BJ (cell line): ENCODE data around the gene HS3ST2. TPM values are rescaled to one million over a fixed set of nuclear protein-coding genes. Genes with fewer than 3 reads are reported as not detected.

Source experiments
- CTCF ChIA-PET: fragments of 350-600 bp; formaldehyde crosslinking; extraction: SDS; loops from one replicate; lab custom pipeline; 2021; ENCODE audit warnings: antibody characterized with exemption, inconsistent platforms; lab: Yijun Ruan, JAX
- POLR2A ChIA-PET: fragments of 300-600 bp; sonication (Branson Sonifier 250); formaldehyde crosslinking; extraction: SDS; loops from one replicate; lab custom pipeline; 2021; ENCODE audit warnings: antibody characterized with exemption; lab: Charles Lee
- DNase-seq: peaks from one replicate; pipeline ENCODE4 v3.0.0-alpha.2; 2011; ENCODE audit warnings: low read depth
- H3K27me3 ChIP-seq: 2 replicates; pipeline ENCODE4 v1.6.0; 2011; ENCODE audit warnings: low read length; ENCODE audit not compliant: control insufficient read depth, insufficient read depth
- H3K36me3 ChIP-seq: 2 replicates; pipeline ENCODE4 v1.5.1; 2011; ENCODE audit warnings: low read length; ENCODE audit not compliant: control insufficient read depth, insufficient read depth
- H3K4me3 ChIP-seq: 2 replicates; pipeline ENCODE4 v1.5.1; 2011; ENCODE audit warnings: low read depth, mild to moderate bottlenecking, control low read depth, low read length
- polyA plus RNA-seq: library from polyadenylated mRNA; depleted of rRNA; stranded (reverse); fragments of >200 nt; gene quantifications from 2 replicates; pipeline ENCODE4 v1.2.3, GENCODE V29; 2011
- TF ChIP-seq, protein P1 (sequence below): IDR thresholded peaks from 2 replicates; pipeline ENCODE4 v1.5.1; 2011; ENCODE audit warnings: low read depth, mild to moderate bottlenecking, control low read depth, inconsistent platforms, low read length, moderate library complexity; ENCODE audit not compliant: insufficient read depth

The HS3ST2 gene
- polyA plus RNA-seq, 1 experiment, result not detected

GRCh38 chr16:22885951-22886350 lies 72.0 kb downstream of the HS3ST2 start:
- POLR2A ChIA-PET, result no interaction called here
- Histone ChIP-seq H3K27me3 (no peaks in the 10 kb centered on the region), H3K36me3 (no peaks in the 10 kb centered on the region), H3K4me3 (no peak overlapping the region)
- no peak for DNase-seq
- TF ChIP-seq, protein P1, sequence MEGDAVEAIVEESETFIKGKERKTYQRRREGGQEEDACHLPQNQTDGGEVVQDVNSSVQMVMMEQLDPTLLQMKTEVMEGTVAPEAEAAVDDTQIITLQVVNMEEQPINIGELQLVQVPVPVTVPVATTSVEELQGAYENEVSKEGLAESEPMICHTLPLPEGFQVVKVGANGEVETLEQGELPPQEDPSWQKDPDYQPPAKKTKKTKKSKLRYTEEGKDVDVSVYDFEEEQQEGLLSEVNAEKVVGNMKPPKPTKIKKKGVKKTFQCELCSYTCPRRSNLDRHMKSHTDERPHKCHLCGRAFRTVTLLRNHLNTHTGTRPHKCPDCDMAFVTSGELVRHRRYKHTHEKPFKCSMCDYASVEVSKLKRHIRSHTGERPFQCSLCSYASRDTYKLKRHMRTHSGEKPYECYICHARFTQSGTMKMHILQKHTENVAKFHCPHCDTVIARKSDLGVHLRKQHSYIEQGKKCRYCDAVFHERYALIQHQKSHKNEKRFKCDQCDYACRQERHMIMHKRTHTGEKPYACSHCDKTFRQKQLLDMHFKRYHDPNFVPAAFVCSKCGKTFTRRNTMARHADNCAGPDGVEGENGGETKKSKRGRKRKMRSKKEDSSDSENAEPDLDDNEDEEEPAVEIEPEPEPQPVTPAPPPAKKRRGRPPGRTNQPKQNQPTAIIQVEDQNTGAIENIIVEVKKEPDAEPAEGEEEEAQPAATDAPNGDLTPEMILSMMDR, result no peak
- CTCF ChIA-PET, result no interaction called here

DNA sequence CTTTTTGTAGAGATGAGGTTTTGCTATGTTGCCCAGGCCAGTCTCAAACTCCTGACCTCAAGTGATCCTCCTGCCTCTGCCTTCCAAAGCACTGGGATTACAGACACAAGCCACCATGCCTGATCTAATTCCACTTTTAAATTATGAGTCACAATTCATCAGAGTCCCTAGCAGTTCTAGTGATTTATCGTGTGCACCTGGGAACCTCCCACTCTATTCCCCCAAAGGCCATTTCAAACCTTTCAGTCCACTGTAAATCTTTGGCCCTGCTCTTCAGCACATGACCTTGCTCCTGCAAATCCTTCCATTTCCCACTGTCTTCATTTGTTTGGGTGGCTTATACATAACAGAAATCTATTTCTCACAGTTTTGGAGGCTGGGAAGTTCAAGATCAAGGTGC lies 73.0 kb downstream of the HS3ST2 start:
- no peaks in the 10 kb centered on the region for H3K36me3 ChIP-seq
- H3K27me3 ChIP-seq, result no peaks in the 10 kb centered on the region
- DNase-seq, result no peak
- POLR2A ChIA-PET, result no interaction called here
- TF ChIP-seq, protein P1, result no peak
- CTCF ChIA-PET, result no interaction called here
- no peak overlapping the region for H3K4me3 ChIP-seq

GRCh38 chr16:22887445-22887844 lies 73.5 kb downstream of the HS3ST2 start:
- TF ChIP-seq, protein P1, result no peak
- CTCF ChIA-PET, result interaction anchor here (0.6 kb wide), 1 partner anchor 274 kb away, joined by 3 read pairs; no protein-coding TSS in a partner anchor
- no peak overlapping the region for H3K4me3 ChIP-seq
- H3K36me3 ChIP-seq, result no peaks in the 10 kb centered on the region
- no peaks in the 10 kb centered on the region for H3K27me3 ChIP-seq
- DNase-seq, result no peak
- POLR2A ChIA-PET, result no interaction called here

GRCh38 chr16:22888791-22889190 lies 74.8 kb downstream of the HS3ST2 start:
- ChIA-PET CTCF (no interaction called here), POLR2A (no interaction called here)
- Histone ChIP-seq H3K36me3 (no peaks in the 10 kb centered on the region), H3K27me3 (no peaks in the 10 kb centered on the region), H3K4me3 (no peak overlapping the region)
- TF ChIP-seq, protein P1, result no peak
- no peak for DNase-seq

DNA sequence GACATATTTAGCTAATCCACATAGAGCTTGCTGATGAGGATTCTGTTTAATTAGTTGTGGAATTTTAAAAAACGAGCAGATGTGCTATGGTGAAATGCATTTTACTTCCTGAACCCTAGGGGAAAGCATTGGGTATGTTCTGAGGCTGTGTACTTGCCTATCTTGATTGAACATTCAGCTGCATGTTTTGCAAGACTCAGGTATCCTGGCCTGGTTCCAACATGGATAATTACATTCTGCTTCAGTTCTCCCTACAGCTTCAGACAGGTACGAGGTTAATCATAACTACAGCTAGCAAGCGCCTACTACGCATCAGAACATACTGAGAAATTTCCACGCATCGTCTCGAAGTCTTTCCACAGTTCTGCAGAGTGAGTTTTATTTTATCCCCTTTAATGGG lies 77.0 kb downstream of the HS3ST2 start:
- CTCF ChIA-PET, result interaction anchor here (1.4 kb wide), 1 partner anchor 8 kb away, joined by 7 read pairs; no protein-coding TSS in a partner anchor
- no peaks in the 10 kb centered on the region for H3K27me3 ChIP-seq
- no peaks in the 10 kb centered on the region for H3K36me3 ChIP-seq
- DNase-seq, result no peak
- POLR2A ChIA-PET, result no interaction called here
- TF ChIP-seq, protein P1, result no peak
- no peak overlapping the region for H3K4me3 ChIP-seq
